Measurements from ENCODE around the gene MYT1. TPM values are rescaled to one million over a fixed set of nuclear protein-coding genes. Genes with fewer than 3 reads are reported as not detected.

Gene MYT1
- total RNA-seq, 1 experiment from 2014 or later = 7.1 TPM

DNA sequence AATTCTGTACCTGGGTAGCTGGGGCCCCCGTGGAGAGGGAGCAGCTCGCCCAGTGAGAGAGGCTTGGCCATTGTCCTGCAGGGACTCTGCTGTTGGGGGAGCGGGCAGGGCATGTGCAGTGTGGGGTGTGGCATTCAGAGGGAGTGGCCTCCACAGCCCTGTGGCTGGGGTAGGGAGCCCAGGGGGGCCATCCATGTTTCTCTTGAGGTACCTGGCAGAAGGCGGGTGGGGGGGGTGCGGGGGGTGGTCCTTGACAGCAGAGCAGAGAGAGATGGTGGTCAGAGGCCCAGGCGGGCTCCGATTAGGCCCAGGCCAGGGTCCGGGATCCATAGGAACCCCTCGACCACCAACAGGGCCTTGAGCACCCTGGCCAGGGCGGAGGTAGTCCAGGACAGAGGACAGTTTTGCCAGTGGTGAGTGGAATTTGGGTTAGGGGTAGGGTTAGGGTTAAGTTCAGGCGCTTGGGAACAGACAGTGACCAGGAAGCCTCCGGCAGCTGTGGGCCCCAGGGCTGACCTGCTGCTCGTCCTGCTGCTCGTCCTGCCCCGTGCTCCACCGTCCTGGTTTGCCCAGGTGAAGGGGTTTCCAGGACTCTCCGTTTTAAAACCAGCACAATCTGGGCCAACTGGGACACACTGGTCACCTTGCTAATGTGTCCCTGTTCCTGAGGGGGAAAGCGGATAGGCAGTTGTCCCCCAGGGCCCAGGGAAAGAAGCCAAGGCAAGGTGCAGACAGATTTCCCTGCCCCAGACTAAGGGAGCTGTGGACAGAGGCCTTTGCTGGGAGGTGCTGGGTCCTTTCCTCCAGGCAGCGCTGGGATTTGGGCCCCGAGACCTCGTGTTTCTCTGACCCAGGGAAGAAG is 24.8 kb upstream of the MYT1 start:
- Histone ChIP-seq H3K4me3 (replicated peaks in 1 of 2; ENCODE audit: low read depth in 1 of 2, low read length in 2 of 2) (no peak overlapping the region), H3K4me2 (ENCODE audit: low read length) (no peak overlapping the region), H3K4me1 (ENCODE audit: control insufficient read depth in 1 of 2, insufficient read depth in 2 of 2, low read length in 2 of 2) (no peaks in the 10 kb centered on the region), H4K20me1 (ENCODE audit: insufficient read depth) (no peaks in the 10 kb centered on the region), H3K27me3 (ENCODE audit: insufficient read depth, low read length) (no peaks in the 10 kb centered on the region), H3K27ac (ENCODE audit: low read depth, low read length) (no peak overlapping the region), H3K9ac (ENCODE audit: low read length) (no peak overlapping the region), H3K79me2 (ENCODE audit: insufficient read depth, low read length) (no peaks in the 10 kb centered on the region), H2AFZ (ENCODE audit: low read depth, low read length, poor library complexity, severe bottlenecking) (no peak overlapping the region), H3K9me2 (ENCODE audit: insufficient read depth) (no peaks in the 10 kb centered on the region), H3K36me3 (ENCODE audit: control insufficient read depth in 1 of 2, insufficient read depth in 2 of 2, low read length in 2 of 2) (no peaks in the 10 kb centered on the region), H3K9me3 (ENCODE audit: control insufficient read depth in 1 of 2, insufficient read depth in 1 of 2, low read depth in 1 of 2, low read length in 2 of 2) (peaks cover 4 to 15% of the 10 kb centered on the region in 2 experiments; a peak in 2 of 4 replicates)
- ATAC-seq = no peak
- no TSS peak for BruUV-seq (replicated peaks)
- TF ChIP-seq ZNF274 (IDR thresholded peaks at IDR 0.05; ENCODE audit: low read depth, low read length) = no peak
- no peak for TF ChIP-seq RAD21 (IDR thresholded peaks at IDR 0.05; ENCODE audit: low read depth)
- no peak for TF ChIP-seq SIN3A (IDR thresholded peaks at IDR 0.05; ENCODE audit: low read depth)
- no peak for TF ChIP-seq REST (IDR thresholded peaks at IDR 0.05; ENCODE audit: low read depth)
- TF ChIP-seq EZH2 (IDR thresholded peaks at IDR 0.05) = no peak
- TF ChIP-seq JUND (IDR thresholded peaks at IDR 0.05) = no peak
- TF ChIP-seq, protein P1, sequence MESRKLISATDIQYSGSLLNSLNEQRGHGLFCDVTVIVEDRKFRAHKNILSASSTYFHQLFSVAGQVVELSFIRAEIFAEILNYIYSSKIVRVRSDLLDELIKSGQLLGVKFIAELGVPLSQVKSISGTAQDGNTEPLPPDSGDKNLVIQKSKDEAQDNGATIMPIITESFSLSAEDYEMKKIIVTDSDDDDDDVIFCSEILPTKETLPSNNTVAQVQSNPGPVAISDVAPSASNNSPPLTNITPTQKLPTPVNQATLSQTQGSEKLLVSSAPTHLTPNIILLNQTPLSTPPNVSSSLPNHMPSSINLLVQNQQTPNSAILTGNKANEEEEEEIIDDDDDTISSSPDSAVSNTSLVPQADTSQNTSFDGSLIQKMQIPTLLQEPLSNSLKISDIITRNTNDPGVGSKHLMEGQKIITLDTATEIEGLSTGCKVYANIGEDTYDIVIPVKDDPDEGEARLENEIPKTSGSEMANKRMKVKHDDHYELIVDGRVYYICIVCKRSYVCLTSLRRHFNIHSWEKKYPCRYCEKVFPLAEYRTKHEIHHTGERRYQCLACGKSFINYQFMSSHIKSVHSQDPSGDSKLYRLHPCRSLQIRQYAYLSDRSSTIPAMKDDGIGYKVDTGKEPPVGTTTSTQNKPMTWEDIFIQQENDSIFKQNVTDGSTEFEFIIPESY (IDR thresholded peaks at IDR 0.05; ENCODE audit: extremely low read depth, insufficient replicate concordance, low read length) = no peak
- TF ChIP-seq FOSL1 (IDR thresholded peaks at IDR 0.05; ENCODE audit: low read depth) = no peak
- TF ChIP-seq EZH2phosphoT487 (IDR thresholded peaks at IDR 0.05; ENCODE audit: borderline replicate concordance) = no peak
- TF ChIP-seq POLR2A (IDR thresholded peaks at IDR 0.05; ENCODE audit: borderline replicate concordance, extremely low read depth, insufficient read depth, insufficient read length) = no peak
- no peak for TF ChIP-seq SP1 (IDR thresholded peaks at IDR 0.05; ENCODE audit: low read depth)
- TF ChIP-seq TCF7L2 (IDR thresholded peaks at IDR 0.05; ENCODE audit: borderline replicate concordance, extremely low read depth, insufficient read depth, insufficient read length) = no peak
- ChIA-PET RAD21 (ENCODE audit: low non-redundant PET in 1 of 2, low total read pairs in 2 of 2, uncharacterized antibody in 2 of 2, unreplicated experiment in 2 of 2) (no interaction called here), CTCF (no interaction called here), POLR2A (no interaction called here)
- DNase-seq (ENCODE audit: low read depth, low spot score) = no peak
- intact Hi-C loops (cut with micrococcal nuclease) = no loop called here

Measured in HCT116 (cell line).